GM19395 (cell line): ENCODE data around the gene SLC44A5.
"Not testable (repeated sequence)": the region's sequence is repeated elsewhere in the genome, so short reads cannot be mapped to it uniquely, and the experiment has no call there.

Source experiments
- ATAC-seq: cut with Tn5 transposase; IDR thresholded peaks from one replicate; pipeline ENCODE4 v1.9.1; 2021; ENCODE audit warnings: mild to moderate bottlenecking, moderate library complexity; ENCODE audit not compliant: unreplicated experiment

The SLC44A5 gene

DNA sequence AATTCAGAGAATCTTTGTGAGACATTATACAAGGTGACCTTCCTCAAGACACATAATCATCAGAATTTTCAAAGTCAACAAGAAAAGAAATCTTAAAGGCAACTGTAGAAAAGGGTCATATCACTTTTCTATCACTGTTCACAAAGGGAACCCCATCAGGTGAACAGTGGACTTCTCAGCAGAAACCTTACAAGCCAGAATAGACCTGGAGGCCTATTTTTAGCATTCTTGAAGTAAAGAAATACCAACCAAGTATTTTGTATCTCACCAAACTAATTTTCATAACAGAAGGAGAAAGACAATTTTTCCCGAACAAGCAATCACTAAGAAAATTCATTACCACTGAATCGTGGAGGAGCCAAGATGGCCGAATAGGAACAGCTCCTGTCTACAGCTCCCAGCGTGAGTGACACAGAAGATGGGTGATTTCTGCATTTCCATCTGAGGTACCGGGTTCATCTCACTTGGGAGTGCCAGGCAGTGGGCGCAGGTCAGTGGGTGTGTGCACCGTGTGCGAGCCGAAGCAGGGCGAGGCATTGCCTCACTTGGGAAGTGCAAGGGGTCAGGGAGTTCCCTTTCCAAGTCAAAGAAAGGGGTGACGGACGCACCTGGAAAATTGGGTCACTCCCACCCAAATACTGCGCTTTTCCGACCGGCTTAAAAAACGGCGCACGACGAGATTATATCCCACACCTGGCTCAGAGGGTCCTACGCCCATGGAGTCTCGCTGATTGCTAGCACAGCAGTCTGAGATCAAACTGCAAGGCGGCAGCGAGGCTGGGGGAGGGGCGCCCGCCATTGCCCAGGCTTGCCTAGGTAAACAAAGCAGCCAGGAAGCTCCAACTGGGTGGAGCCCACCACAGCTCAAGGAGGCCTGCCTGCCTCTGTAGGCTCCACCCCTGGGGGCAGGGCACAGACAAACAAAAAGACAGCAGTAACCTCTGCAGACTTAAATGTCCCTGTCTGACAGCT is 235.2 kb downstream of the SLC44A5 start:
- ATAC-seq: not testable (repeated sequence)

DNA sequence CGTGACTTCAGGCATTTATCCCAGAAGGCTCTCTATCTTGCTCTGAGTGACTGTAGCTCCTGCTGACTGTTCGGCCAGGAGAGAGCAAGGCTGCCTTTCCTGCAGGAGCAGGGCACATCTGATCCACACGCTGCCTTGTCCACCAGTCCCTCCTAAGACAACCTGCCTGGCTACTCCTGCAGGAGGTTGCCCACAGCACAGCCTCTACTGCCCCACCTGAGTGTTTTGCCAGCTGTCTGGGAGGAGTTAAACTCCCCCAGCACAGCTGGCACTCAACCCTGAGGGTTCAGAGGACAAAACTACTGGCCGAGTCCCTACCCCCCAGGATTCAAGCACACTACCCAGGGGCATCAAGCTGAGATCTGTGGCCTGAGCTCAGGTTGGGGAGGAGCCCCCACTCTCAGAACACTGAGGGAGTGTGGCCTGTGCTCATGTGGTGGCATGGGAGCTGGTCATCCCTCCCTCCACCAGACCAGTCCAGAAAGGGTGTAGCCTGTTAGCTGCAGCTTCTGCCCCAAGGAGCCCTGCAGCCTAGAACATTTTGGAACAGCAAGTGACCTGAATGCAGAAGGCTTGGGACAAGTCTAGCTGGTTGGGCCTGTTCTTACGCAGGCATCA is 237.3 kb downstream of the SLC44A5 start:
- no peak for ATAC-seq

DNA sequence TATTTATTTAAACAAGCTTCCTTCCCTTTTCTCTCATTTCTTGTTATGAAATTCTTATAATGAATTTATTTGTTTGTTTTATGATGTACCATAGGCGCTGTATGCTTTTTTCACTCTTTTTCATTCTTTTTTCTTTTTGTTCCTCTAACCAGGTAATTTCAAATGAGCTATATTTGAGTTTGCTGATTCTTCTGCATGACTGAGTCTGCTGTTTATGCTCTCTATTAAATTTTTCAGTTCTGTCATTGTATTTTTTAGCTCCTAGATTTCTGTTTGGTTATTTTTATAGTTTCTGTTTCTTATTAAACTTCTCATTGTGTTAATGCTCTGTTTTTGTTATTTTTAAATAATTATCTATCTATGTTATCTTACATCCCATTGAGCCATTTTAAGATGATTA is 244.3 kb downstream of the SLC44A5 start:
- no peak for ATAC-seq

DNA sequence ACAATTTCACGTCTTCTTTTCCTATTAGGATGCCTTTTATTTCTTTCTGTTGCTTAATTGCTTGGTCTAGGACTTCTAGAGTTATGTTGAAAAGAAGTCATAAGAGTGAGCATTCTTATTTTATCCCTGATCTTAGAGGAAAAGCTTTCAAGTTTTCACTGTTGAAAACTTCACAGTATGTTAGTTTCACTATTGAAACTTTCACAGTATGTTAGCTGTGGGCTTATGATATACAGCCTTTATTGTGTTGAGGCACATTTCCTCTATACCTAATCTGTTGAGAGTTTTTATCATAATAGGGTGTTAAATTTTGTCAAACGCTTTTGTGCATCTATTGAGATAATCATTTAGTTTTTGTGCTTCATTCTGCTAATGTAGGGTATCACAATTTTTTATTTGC is 249.7 kb downstream of the SLC44A5 start:
- no peak for ATAC-seq

- not testable (repeated sequence) for ATAC-seq
Measured at GRCh38 chr1:75354267-75354666, 256.6 kb downstream of the SLC44A5 start.

DNA sequence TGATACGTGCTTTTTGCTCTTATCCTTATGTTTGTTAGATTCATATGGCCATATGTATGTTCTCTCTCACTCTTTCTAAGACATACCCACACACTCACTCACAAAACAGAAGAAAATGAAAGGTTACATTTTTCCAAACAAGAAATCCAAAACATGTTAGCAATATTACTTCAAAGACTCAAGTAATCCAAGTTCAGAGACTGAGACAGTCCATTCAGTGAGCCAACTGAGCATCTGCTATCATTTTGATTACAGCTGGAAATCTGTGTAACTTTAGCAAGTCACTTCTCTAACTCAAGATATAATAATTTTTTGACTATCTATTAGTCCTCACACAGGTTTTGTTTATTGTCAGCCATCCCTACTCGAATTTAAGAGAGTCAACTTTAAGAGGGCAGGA is 257.9 kb downstream of the SLC44A5 start:
- ATAC-seq: no peak

DNA sequence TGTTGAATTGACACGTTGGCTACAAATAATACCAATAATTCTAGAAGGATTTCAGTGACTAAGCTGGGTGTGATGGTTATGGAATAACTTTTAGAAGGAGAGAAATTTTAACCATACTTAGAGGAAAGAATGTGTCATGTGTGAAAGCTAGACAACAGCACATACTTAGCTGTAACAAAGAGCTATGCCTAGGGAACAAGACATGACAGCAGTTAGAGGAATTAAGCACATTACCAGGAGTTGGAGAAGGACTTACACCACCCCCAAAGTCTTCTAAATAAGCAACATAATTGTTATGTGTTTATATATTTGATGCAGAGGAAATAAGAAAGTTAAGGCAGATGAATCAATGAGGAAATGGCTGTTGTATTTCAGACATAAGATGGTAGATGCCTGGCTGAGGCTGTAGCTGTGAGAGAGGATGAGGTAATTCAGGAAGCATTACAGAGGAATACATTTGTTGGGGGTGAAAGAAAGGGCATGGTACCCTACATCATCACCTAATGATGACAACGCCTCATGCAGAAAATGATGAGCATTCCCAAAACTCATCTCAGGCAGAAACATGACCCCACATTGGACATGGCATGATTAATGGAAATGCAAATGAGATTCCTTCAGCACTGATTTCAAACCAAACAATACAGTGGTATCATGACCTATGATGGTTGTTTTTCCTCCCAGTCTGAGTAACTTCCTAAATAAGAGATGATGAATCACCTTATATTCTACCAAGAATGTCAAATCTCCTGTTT is 265.2 kb downstream of the SLC44A5 start:
- ATAC-seq: no peak

GRCh38 chr1:75342786-75343185 is 268.1 kb downstream of the SLC44A5 start:
- no peak for ATAC-seq

- ATAC-seq: peak; percentile 61
Measured at GRCh38 chr1:75341537-75341936, 269.4 kb downstream of the SLC44A5 start.

DNA sequence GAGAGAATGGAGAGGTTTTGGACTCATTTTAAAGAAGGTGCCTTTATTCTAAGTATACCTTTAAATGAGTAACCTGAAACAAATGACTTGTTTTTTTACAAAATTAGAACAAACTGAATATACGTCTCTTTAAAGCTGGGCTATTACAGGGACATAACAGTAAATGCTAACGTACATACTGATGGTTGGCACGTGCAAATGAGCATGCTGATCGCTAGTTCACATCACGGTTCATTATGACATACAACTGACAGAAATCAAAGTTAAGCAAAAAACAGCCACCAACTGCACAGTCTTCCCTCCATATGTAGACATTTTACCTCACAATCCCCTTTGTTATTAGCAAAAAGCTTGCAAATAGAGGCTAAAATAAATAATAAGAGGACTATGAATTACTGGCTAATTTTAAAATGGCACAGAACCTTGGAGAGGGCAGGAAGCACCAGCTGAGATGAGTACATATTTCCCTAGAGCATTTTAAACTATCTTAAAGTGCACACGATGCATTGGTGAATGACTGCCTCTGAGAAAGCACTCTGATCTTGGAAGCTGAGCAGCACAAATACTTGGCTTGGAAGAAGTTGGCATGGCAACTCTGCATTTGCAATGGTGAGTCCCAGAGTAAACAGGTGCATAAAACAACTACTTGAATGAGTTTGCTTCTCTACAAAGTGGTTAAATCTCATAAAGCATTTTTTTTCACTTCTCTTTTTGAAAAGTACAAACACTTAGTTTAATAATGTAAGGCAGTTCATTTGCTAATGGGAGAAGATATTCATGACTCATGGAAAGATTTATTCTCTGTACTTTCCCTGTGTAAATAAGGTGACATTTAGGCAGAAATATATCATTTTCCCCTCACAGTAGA is 272.1 kb downstream of the SLC44A5 start:
- peak; percentile 79 for ATAC-seq

GRCh38 chr1:75334876-75335389 is 276.0 kb downstream of the SLC44A5 start:
- ATAC-seq: no peak

DNA sequence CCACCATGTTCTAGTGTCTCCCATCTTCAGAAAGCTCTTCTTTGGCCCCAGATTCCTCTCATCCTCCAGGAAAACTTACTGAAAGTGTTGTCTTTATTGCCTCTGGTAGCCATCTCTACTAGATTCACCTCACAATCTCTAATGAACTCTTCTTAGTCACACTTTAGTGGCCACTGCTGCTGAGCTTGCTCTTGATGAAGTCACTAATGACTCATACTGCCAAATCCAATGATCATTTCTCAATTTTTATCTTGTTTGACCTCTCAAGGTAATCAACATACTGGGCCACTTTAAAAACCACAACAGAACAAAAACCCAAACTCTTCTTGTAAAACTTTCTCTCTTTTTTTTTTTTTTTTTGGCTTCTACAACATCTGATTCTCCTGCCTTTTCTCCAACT is 280.3 kb downstream of the SLC44A5 start:
- ATAC-seq: no peak

DNA sequence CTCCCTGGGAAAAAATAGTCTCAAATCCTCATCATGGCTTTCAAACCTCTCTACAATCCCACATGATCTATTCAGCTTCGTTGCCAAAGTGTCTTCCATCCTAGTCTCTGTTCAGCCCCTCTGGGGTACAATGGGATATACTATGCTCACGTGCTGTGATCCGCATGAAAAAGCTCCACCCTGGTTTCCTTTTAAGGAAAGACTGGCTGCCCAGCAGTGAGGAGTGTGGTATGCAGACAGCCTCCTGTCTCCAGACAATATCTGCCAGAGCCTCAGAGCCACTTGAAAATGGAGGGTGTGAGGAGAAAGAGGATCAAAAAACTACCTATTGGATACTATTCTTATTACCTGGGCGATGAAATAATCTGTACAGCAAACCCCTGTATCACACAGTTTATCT is 282.2 kb downstream of the SLC44A5 start:
- no peak for ATAC-seq

- no peak for ATAC-seq
Measured at GRCh38 chr1:75327395-75327794, 283.5 kb downstream of the SLC44A5 start.

GRCh38 chr1:75317976-75318375 is 292.9 kb downstream of the SLC44A5 start:
- no peak for ATAC-seq

- no peak for ATAC-seq
Measured at GRCh38 chr1:75316230-75316629, 294.7 kb downstream of the SLC44A5 start.

GRCh38 chr1:75312620-75313019 is 298.3 kb downstream of the SLC44A5 start:
- no peak for ATAC-seq

DNA sequence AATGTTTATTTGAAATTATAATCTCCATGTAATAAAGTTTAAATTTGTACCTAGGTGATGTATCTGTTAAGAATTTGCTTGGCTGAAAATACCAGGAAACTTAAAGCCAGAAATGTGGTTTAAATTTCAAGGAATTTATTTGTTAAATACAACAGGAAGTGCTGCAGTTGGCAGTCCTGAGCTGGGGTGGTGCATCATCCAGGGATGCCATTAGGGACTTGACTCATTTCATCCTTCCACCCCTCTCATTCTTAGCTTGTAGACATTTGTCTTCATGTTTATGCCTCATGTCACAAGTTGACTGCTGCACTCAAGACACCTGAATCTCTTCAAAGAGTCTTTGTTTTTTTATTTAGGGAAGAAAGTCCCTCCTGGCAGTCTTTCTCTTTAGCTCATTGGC is 300.8 kb downstream of the SLC44A5 start:
- no peak for ATAC-seq

- no peak for ATAC-seq
Measured at GRCh38 chr1:75308365-75308764, 302.5 kb downstream of the SLC44A5 start.

GRCh38 chr1:75305061-75305460 is 305.9 kb downstream of the SLC44A5 start:
- ATAC-seq: no peak
